Jurkat, Clone E6-1 (cell line): Measurements from ENCODE around the gene WBP2.
"Not testable (repeated sequence)": the region's sequence is repeated elsewhere in the genome, so short reads cannot be mapped to it uniquely, and the experiment has no call there.

Source experiments
- DNase-seq: peaks from one replicate; pipeline ENCODE4 v3.0.0-alpha.2; 2011; ENCODE audit warnings: low read depth, low spot score
- H3K4me3 ChIP-seq: 2 replicates; pipeline ENCODE4 v1.5.1; 2011; ENCODE audit warnings: mild to moderate bottlenecking, low read length, control low read depth, moderate library complexity

Gene WBP2

DNA sequence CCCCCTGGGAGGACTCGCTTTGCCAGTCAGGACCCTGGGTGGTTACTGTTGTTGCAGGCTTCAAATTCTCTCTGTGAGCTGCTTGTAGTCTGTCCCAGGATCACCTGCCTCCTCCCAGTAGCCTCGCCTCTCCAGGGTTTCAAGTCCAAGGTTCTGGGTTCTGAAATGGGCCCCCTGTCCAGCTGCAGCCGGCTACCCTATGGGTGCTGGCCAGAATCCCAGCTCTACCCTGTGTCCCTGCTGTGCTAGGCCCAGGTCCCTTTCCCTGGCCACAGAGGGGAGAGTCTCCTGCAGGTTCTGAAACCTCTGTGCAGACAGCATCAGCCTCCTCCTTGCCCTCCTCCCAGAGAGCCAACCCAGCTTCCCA lies 32.4 kb downstream of the WBP2 start:
- no peak overlapping the region for H3K4me3 ChIP-seq
- no peak for DNase-seq

GRCh38 chr17:75822119-75822799 lies 32.9 kb downstream of the WBP2 start:
- no peak overlapping the region for H3K4me3 ChIP-seq
- DNase-seq = no peak

DNA sequence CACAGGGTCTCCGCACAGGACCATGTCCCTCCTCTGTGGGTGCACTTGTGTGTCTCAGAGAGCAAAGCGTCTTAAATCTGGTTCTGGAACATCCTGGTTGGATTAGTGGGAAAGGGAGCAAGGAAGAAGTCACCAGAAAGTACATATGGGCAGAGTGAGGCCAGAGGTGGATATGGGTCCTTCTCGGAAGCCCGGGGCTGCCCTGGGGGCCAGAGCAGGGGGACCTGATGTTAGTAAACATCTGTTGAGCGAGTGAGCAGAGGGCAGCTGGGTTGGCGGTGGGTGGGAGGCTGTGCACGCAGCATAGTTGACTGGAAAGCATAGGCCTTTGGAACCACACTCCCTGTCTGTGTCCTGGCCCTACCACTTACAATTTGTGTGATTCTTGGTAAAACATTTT lies 33.6 kb downstream of the WBP2 start:
- DNase-seq = no peak
- no peak overlapping the region for H3K4me3 ChIP-seq

- no peak overlapping the region for H3K4me3 ChIP-seq
- DNase-seq = no peak
Observed at GRCh38 chr17:75820094-75821080, 34.7 kb downstream of the WBP2 start.

DNA sequence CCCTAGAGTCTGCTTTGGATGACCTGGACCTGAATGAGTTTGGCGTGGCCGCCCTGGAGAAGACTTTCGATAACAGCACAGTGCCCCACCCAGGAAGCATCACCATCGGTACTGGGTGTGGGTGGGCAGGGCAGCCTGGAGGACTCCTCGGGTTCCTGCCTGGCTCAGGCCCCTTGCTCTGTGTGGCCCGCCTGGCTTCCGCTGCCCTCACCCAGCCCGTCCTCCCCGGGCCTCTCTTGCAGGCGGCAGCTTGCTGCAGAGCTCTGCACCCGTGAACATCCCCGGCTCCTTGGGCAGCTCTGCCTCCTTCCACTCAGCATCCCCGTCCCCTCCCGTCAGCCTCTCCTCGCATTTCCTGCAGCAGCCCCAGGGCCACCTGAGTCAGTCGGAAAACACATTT lies 35.5 kb downstream of the WBP2 start:
- H3K4me3 ChIP-seq = no peak overlapping the region
- no peak for DNase-seq

DNA sequence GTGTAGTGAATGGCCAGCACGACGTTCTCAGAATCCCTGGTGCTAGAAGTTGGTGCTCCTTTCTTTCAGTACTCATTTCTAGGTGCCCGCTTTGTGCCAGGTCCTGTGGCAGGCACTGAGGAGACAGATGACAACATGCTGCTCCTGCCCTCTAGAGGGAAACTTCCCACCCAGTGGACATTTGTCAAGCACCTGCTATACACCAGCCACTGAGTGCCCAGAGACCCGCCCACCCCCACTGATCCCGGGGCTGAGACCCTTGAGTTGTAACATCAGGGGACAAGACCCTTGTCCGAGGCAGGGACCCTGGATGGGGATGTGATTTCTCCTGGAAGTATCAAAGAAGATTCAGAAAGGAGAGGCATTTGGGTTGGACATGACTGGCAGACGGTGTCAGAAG lies 36.0 kb downstream of the WBP2 start:
- DNase-seq = no peak
- H3K4me3 ChIP-seq = no peak overlapping the region

- no peak for DNase-seq
- no peak overlapping the region for H3K4me3 ChIP-seq
Observed at GRCh38 chr17:75818326-75818885, 36.7 kb downstream of the WBP2 start.

DNA sequence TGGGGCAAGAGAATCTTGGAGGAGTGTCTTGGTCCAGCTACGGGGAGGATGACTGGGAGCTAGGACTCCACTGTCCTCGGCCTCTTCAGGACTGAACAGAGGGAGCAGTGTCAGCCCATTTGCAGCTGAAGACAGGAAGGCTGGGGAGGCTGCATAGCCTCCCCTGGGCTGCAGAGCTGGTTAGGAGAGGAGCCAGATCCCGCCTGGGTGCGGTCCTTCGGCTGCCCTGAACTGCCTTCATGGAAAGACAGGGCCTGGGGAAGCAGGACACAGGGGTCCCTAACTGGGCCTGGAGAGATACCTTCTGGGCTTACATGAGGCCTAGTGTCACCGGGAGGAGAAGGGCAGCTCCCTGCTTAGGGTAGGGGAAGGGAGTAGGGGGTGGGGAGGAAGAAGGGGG lies 37.6 kb downstream of the WBP2 start:
- no peak overlapping the region for H3K4me3 ChIP-seq
- no peak for DNase-seq

DNA sequence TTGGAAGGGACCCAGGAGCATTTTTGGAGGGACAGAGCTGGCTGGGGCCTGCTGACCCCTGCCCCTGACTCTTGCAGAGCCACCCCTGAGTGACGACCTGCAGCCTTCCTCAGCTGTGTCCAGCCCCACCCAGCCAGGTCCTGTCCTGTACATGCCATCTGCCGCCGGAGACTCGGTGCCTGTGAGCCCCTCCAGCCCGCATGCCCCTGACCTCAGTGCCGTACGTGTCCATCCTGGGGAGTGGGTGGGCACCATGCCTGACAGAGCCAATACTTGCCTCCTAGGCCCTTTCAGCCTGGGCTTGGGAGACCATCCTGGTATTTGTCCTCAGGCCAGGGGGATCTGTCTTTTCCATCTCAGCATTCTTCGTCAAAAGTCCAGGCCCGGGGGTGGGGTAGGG lies 38.4 kb downstream of the WBP2 start:
- DNase-seq = no peak
- no peak overlapping the region for H3K4me3 ChIP-seq

DNA sequence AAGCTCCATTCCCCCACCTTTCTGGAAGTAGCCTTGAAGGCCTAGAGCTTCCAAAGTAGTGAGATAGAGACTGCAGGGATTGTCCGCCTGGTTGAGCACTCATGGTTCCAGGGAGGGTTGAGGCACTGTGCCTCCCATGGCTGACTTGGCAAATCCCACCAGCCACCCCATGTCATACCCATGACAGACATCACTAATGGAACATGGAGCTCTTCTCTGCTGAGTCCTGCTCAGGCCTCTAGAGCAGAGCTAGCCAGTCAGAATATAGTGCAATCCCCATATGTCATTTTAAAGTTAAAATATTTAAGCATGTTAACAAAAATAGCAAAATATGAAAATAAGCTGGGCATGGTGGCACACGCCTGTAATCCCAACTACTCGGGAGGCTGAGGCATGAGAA lies 39.7 kb downstream of the WBP2 start:
- no peak for DNase-seq
- no peak overlapping the region for H3K4me3 ChIP-seq

- H3K4me3 ChIP-seq = no peak overlapping the region
- DNase-seq = no peak
Observed at GRCh38 chr17:75814900-75815373, 40.2 kb downstream of the WBP2 start.

DNA sequence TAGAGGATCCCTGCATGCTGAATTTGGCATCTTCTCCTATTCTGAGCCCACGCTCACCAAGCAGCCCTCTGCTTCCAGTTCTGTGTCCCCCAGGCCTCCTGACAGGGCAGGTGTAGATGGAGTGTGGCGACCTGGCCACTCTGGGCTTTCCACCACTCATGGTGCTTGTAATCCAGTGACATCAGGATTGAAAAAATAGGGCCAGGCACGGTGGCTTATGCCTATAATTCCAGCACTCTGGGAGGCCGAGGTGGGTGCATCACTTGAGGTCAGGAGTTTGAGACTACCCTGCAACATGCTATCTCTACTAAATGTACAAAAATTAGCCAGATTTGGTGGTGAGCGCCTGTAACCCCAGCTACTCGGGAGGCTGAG lies 41.1 kb downstream of the WBP2 start:
- H3K4me3 ChIP-seq = no peak overlapping the region
- no peak for DNase-seq

DNA sequence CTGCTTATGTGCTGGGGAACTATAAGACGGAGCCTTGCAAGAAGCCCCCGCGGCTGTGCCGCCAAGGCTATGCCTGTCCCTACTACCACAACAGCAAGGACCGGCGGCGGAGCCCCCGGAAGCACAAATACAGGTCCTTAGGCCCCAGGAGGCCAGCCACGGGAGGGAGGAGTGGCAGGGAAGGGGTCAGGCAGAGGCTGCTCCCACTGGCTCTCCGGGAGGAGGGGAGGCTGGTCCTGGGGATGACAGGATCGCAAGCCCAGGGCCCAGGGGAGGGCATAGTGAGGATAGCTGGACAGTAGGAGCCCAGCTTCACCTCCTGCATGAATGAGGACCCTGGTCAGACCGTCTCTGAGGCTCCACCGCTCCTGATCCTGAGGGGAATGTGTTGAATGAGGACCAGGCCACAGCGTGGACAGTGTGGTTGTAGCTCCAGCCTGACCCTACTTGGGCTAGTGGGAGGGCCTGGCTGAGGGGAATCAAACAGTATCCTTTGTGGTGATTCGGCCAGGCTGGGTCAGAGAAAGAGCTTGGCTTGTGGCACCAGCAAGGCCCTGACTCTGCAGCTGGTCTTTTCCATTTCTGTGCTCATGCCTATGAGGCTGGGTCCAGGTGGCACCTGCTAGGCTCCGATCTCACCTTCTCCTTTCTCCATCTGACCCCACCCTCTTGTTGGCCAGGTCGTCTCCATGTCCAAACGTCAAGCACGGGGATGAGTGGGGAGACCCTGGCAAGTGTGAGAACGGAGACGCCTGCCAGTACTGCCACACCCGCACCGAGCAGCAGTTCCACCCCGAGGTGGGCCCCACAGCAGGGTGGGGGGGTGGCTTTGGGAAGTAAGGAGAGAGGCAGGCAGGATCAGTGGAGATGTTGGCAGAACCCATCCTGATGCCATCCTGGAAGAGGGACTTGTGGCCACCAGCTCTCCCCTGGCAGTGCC lies 41.8 kb downstream of the WBP2 start:
- H3K4me3 ChIP-seq = no peak overlapping the region
- no peak for DNase-seq

DNA sequence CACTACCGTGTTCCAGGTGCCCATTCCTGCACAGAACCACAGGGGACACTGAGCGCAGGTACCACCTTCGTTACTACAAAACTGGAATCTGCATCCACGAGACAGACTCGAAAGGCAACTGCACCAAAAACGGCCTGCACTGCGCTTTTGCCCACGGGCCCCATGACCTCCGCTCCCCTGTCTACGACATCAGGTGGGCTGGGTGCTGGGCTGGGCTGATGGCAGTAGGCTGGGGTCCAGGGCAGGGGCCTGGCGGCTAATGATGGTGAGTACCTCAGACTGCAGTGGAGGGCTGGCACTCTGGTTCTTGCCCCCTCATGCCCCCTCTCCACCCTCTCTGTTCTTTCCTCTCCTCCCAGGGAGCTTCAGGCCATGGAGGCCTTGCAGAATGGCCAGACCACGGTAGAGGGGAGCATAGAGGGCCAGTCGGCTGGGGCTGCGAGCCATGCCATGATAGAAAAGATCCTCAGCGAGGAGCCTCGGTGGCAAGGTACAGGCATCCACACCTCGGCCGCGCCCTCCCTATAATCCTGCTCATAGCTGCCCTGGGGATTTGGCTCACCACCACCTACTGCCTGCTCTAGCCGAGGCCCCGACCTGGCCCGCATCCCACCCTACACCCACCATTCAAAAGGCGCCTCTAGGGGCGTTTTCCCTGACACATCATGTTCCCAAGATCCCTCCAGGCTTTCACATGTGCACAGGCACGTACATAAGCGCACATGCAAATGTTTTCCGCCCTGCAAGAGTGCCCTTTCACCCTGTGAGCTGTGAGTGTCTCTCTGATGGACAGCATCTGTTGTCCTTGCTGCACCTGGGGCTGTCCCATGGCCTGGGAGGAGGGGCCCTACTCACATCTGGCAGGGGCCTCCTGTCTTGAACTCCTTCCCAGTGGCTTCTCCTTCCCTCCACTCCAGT lies 42.8 kb downstream of the WBP2 start:
- no peak for DNase-seq
- no peak overlapping the region for H3K4me3 ChIP-seq

DNA sequence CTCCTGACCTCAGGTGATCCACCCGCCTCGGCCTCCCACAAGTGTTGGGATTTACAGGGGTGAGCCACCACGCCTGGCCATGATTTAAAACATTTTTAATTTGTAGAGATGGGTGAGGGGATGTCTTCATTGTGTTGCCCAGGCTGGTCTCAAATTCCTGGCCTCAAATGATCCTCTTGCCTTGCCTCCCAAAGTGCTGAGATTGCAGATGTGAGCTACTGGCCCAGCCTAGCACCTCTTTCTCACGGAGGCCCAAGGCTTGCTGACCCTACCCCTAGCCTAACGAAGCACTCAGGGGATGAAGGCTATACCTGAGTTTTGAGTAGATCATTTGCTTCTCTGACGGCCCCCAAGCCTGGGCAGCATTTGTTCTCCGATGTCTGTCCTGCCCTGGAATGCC lies 44.0 kb downstream of the WBP2 start:
- DNase-seq = no peak
- no peak overlapping the region for H3K4me3 ChIP-seq

- not testable (repeated sequence) for DNase-seq, H3K4me3 ChIP-seq
Observed at GRCh38 chr17:75810756-75811155, 44.4 kb downstream of the WBP2 start.

GRCh38 chr17:75810216-75810615 lies 44.9 kb downstream of the WBP2 start:
- no peak overlapping the region for H3K4me3 ChIP-seq
- DNase-seq = no peak

- H3K4me3 ChIP-seq = no peak overlapping the region
- no peak for DNase-seq
Observed at GRCh38 chr17:75809631-75810111, 45.5 kb downstream of the WBP2 start.
